Islet precursor cell (in vitro differentiated cells): ENCODE measurements around the gene FANK1.
"Not testable (repeated sequence)": the region's sequence is repeated elsewhere in the genome, so short reads cannot be mapped to it uniquely, and the experiment has no call there.

Source experiments
- DNase-seq: peaks from one replicate; pipeline ENCODE4 v3.0.0-alpha.2; 2018

Gene FANK1

GRCh38 chr10:125896088-125896934 is at the start of gene FANK1:
TSS of gene FANK1 (plus strand) at chr10:125896564. CDS start at chr10:125896643, 79 bp downstream.
- peak; percentile 92 for DNase-seq

- no peak for DNase-seq
Measured at GRCh38 chr10:125846894-125847293, 49.5 kb upstream of the FANK1 start.

GRCh38 chr10:125848371-125848770 is 48.0 kb upstream of the FANK1 start:
- DNase-seq = no peak

GRCh38 chr10:125848857-125849256 is 47.5 kb upstream of the FANK1 start:
- DNase-seq = no peak

GRCh38 chr10:125849448-125849847 is 46.9 kb upstream of the FANK1 start:
- no peak for DNase-seq

- no peak for DNase-seq
Measured at GRCh38 chr10:125850766-125851731, 45.3 kb upstream of the FANK1 start.

GRCh38 chr10:125852487-125852886 is 43.9 kb upstream of the FANK1 start:
- DNase-seq = no peak

GRCh38 chr10:125857185-125857760 is 39.1 kb upstream of the FANK1 start:
- DNase-seq = no peak

- DNase-seq = no peak
Measured at GRCh38 chr10:125859128-125859817, 37.1 kb upstream of the FANK1 start.

GRCh38 chr10:125865120-125865519 is 31.2 kb upstream of the FANK1 start:
- DNase-seq = no peak

- DNase-seq = no peak
Measured at GRCh38 chr10:125866421-125867029, 29.8 kb upstream of the FANK1 start.

- DNase-seq = no peak
Measured at GRCh38 chr10:125868372-125868975, 27.9 kb upstream of the FANK1 start.

- no peak for DNase-seq
Measured at GRCh38 chr10:125871338-125871737, 25.0 kb upstream of the FANK1 start.

- peak; percentile 57 for DNase-seq
Measured at GRCh38 chr10:125878957-125879835, 17.2 kb upstream of the FANK1 start.

- DNase-seq = no peak
Measured at GRCh38 chr10:125880719-125881118, 15.6 kb upstream of the FANK1 start.

- no peak for DNase-seq
Measured at GRCh38 chr10:125881192-125881591, 15.2 kb upstream of the FANK1 start, which contains the start of gene DHX32. TSS of gene DHX32 (minus strand) at chr10:125881292. CDS start at chr10:125880824, 468 bp downstream.

GRCh38 chr10:125882596-125882995 is 13.8 kb upstream of the FANK1 start:
- no peak for DNase-seq

GRCh38 chr10:125883211-125883610 is 13.2 kb upstream of the FANK1 start:
- no peak for DNase-seq

GRCh38 chr10:125886914-125887512 is 9.4 kb upstream of the FANK1 start:
- DNase-seq = no peak

GRCh38 chr10:125889441-125889840 is 6.9 kb upstream of the FANK1 start:
- not testable (repeated sequence) for DNase-seq
